ENCODE measurements around the gene CCDC85B. TPM values are rescaled to one million over a fixed set of nuclear protein-coding genes. Genes with fewer than 3 reads are reported as not detected.
"Not testable (repeated sequence)": the region's sequence is repeated elsewhere in the genome, so short reads cannot be mapped to it uniquely, and the experiment has no call there.

The CCDC85B gene
- total and polyA plus RNA-seq, 2 experiments from 2014 or later, result 15.1 to 41.6 TPM

DNA sequence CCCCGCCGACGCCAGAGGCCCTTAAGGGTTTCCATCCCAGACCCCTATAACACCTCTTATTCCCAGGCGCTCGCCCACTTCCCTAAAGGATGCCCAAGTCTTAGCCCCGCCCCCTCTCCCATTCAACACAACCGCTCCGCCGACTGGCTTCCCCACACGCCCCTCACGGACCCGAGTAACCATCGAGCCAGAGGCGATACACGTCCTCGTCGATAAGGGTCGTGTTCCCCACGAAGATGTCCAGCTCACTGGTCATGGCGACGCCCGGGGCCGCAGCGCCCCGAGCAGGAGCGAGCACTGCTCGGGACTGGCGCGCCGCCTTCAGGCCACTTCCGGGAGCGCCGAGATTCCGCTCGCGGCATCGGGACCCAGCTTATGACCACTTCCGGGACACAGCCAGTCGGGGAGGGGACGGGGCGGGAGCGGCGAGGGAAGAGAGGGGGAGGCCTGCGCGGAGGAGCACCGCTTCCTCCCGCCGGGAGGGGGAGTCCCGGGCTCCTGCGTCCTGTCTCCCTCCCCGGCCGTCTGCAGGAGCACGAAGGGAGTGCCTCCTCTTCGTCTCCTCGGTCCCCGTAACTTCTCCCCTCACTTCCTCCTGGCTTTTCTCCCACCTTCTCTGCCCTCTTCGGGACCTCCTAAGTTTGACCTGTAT is 2.2 kb upstream of the CCDC85B start, which contains the start of gene FIBP:
Gene FIBP (minus strand): TSS at position 309 of the 652 bp plus-strand sequence. CDS start 53 bp downstream, at position 256.
- peak; percentile 98 for DNase-seq (ENCODE audit: low spot score)

DNA sequence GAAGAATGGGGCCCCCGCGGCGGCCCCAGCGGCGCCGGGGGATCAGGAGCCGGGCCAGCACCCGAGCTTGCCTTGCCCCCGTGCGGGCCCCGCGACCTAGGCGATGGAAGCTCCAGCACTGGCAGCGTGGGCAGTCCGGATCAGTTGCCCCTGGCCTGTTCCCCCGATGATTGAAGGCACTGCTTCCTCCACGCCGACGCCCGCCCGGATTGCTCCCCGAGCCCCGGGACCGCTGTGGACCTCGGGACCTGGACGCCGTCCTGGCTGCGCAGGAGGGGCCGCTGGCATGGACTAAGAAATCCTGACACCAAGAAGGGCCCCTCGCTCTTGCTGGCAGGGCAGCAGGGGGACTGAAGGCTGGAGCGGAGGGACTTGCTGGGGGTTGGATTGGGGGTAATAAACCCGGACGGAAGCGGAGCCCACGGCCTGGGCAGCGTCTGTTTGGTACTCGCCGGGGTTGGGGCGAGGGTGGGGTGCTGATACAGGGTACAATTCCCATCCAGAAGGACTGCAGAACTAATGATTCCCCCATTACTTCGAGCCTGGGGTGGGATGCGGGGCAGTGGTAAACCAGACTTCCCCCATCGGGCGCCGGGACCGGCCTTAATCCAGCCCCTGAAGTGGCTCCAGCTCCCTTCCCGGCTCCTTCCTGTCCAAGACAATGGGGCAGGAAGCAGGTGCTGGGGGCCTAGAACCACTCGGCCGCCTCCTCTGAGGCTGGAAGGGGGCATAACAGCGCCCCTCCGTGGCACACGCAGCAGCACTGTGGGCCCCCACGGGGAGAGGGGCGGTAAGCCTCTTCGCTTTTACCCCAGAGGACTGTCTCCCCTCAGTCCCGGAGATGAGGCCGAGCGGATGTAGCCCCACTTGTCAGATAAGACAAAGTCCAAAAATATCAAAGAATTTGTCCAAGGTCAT is 1.0 kb downstream of the CCDC85B start:
- 10% methylated on average over 56 of the region's 57 CpGs for WGBS (ENCODE audit: low lambda C conversion rate, missing lambda C conversion rate)
- Histone ChIP-seq H3K27me3 (no peaks in the 10 kb centered on the region), H3K27ac (peak overlapping the region; percentile 91), H3K36me3 (replicated peaks; ENCODE audit: insufficient read depth, low read depth) (no peaks in the 10 kb centered on the region), H4K20me1 (ENCODE audit: insufficient read depth, poor library complexity, severe bottlenecking) (no peaks in the 10 kb centered on the region), H2AFZ (peak overlapping the region; percentile 45), H3K4me2 (peak overlapping the region; percentile 92), H3K9me3 (ENCODE audit: low read depth) (no peaks in the 10 kb centered on the region), H3K9me2 (replicated peaks; ENCODE audit: insufficient read depth) (no peaks in the 10 kb centered on the region), H3K4me1 (ENCODE audit: insufficient read depth) (peaks cover 42% of the 10 kb centered on the region), H3K4me3 (peak overlapping the region; percentile 71), H3K79me2 (peaks cover 21% of the 10 kb centered on the region)
- TF ChIP-seq, protein P1, sequence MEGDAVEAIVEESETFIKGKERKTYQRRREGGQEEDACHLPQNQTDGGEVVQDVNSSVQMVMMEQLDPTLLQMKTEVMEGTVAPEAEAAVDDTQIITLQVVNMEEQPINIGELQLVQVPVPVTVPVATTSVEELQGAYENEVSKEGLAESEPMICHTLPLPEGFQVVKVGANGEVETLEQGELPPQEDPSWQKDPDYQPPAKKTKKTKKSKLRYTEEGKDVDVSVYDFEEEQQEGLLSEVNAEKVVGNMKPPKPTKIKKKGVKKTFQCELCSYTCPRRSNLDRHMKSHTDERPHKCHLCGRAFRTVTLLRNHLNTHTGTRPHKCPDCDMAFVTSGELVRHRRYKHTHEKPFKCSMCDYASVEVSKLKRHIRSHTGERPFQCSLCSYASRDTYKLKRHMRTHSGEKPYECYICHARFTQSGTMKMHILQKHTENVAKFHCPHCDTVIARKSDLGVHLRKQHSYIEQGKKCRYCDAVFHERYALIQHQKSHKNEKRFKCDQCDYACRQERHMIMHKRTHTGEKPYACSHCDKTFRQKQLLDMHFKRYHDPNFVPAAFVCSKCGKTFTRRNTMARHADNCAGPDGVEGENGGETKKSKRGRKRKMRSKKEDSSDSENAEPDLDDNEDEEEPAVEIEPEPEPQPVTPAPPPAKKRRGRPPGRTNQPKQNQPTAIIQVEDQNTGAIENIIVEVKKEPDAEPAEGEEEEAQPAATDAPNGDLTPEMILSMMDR (IDR thresholded peaks at IDR 0.05; ENCODE audit: poor library complexity), result peak; percentile 19
- TF ChIP-seq EZH2 (IDR thresholded peaks at IDR 0.05; ENCODE audit: borderline replicate concordance), result no peak
- TF ChIP-seq EZH2phosphoT487 (IDR thresholded peaks at IDR 0.05; ENCODE audit: low read depth, severe bottlenecking, unreplicated experiment), result no peak
- DNase-seq (ENCODE audit: low spot score), result no peak

More for the DNA sequence above, 2.2 kb upstream of the CCDC85B start, which contains the start of gene FIBP:
- peak within 1 kb of the TSS; percentile 98 for H3K4me2 ChIP-seq
- peaks cover 43% of the 10 kb centered on the region for H3K4me1 ChIP-seq (ENCODE audit: insufficient read depth)
- H3K9me2 ChIP-seq (replicated peaks; ENCODE audit: insufficient read depth), result no peaks in the 10 kb centered on the region
- H3K9me3 ChIP-seq (ENCODE audit: low read depth), result no peaks in the 10 kb centered on the region
- peak within 1 kb of the TSS; percentile 86 for H3K4me3 ChIP-seq
- H3K79me2 ChIP-seq, result peaks cover 32% of the 10 kb centered on the region
- no peaks in the 10 kb centered on the region for H3K36me3 ChIP-seq (replicated peaks; ENCODE audit: insufficient read depth, low read depth)
- peak within 1 kb of the TSS; percentile 84 for H2AFZ ChIP-seq
- no peaks in the 10 kb centered on the region for H3K27me3 ChIP-seq
- under 1% methylated on average over 42 of the region's 57 CpGs for WGBS (ENCODE audit: low lambda C conversion rate, missing lambda C conversion rate)
- no peaks in the 10 kb centered on the region for H4K20me1 ChIP-seq (ENCODE audit: insufficient read depth, poor library complexity, severe bottlenecking)
- H3K27ac ChIP-seq, result peak within 1 kb of the TSS; percentile 98
- TF ChIP-seq, protein P1 (IDR thresholded peaks at IDR 0.05; ENCODE audit: poor library complexity), result peak; percentile 84
- TF ChIP-seq EZH2phosphoT487 (IDR thresholded peaks at IDR 0.05; ENCODE audit: low read depth, severe bottlenecking, unreplicated experiment), result no peak
- TF ChIP-seq EZH2 (IDR thresholded peaks at IDR 0.05; ENCODE audit: borderline replicate concordance), result no peak

DNA sequence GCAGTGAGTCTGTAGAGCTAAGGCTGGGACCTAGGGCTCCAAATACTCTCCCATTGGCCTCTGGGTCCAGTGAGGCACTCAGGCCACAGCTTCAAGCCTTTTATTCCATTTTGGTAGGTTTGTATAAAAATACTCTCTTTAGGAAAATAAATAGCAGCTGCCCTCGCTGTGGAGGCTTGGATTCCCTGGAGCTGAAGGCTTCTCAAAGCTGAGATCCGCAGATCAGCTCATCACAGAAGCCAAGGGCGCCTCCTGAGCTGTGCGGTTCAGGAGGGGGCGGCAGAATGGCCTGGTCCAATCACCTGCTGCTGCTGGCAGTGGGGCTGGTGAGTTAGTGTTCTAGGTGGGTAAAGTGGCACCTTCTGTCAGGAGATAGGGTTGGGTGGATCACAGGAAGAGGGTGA is 1.7 kb downstream of the CCDC85B start:
- not testable (repeated sequence) for H3K27ac ChIP-seq; H3K9me2 ChIP-seq (replicated peaks; ENCODE audit: insufficient read depth); DNase-seq (ENCODE audit: low spot score); H4K20me1 ChIP-seq (ENCODE audit: insufficient read depth, poor library complexity, severe bottlenecking); H3K9me3 ChIP-seq (ENCODE audit: low read depth); H3K36me3 ChIP-seq (replicated peaks; ENCODE audit: insufficient read depth, low read depth); H3K4me3 ChIP-seq; H3K27me3 ChIP-seq; H2AFZ ChIP-seq
- H3K4me1 ChIP-seq (ENCODE audit: insufficient read depth), result peaks cover 36% of the 10 kb centered on the region
- peak overlapping the region; percentile 92 for H3K4me2 ChIP-seq
- peaks cover 14% of the 10 kb centered on the region for H3K79me2 ChIP-seq
- WGBS (ENCODE audit: low lambda C conversion rate, missing lambda C conversion rate), result 81% methylated on average over 5 of the region's 5 CpGs
